GM19240 (cell line): ENCODE results near the gene ASRGL1.
A peak's percentile ranks its signal among the peaks of the same experiment; 100 is the strongest.
"Not testable (repeated sequence)": the region's sequence is repeated elsewhere in the genome, so short reads cannot be mapped to it uniquely, and the experiment has no call there.

ENCODE experiments used
- DNase-seq: peaks from one replicate; pipeline ENCODE4 v3.0.0; 2011; ENCODE audit warnings: low spot score; ENCODE audit not compliant: insufficient read length

ASRGL1 gene

GRCh38 chr11:62352355-62353336 is 15.4 kb downstream of the ASRGL1 start:
- peak; percentile 22 for DNase-seq

- DNase-seq: no peak
Measured at GRCh38 chr11:62353841-62354240, 16.6 kb downstream of the ASRGL1 start.

DNA sequence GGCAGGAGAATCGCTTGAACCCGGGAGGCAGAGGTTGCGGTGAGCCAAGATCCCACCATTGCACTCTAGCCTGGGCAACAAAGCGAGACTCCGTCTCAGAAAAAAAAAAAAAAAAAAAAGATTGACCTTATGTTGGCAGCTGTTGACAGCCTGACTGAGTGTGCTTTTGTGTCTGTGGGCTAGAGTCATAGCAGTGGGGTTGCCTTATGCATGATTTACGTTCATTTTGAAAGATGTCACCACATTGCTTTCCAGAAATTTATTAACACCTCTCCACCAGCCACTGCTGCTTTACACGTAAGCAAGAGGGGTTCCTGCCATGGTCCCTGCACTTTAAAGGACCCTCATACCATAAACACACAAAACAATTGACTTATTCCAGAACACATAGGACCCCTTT is 21.0 kb downstream of the ASRGL1 start:
- DNase-seq: no peak

DNA sequence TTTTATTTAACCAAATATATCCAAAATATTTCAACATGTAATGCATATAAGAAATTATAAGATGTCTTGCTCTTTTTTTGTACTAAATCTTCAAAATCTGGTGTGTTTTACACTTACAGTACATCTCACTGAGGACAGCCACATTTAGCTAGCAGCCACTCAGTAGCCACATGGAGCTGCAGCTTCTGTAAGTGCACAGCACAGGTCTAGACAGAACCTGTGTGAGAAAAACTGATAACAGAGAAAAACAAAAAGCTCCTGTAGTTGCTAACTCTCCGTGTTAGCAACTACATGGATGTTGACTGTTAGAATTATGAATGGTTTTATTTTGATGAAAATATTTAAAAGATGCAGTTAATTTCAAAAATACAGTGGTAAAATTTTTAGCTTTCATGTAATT is 22.2 kb downstream of the ASRGL1 start:
- DNase-seq: no peak

- DNase-seq: no peak
Measured at GRCh38 chr11:62360685-62361084, 23.4 kb downstream of the ASRGL1 start.

DNA sequence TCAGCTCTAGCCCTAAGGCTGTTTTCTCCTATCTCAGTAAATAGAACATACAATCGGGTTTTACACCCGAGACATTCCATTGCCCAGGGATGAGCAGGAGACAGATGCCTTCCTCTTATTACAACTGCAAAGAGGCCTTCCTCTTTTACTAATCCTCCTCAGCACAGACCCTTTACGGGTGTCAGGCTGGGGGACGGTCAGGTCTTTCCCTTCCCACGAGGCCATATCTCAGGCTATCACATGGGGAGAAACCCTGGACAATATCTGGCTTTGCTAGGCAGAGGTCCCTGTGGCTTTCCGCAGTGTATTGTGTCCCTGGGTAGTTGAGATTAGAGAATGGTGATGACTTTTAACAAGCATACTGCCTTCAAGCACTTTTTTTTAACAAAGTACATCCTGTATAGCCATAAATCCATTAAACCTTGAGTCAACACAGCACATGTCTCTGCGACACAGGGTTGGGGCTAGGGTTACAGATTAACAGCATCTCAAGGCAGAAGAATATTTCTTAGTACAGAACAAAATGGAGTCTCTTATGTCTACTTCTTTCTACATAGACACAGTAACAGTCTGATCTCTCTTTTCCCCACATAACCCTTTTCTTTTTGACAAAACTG is 31.7 kb downstream of the ASRGL1 start:
- DNase-seq: not testable (repeated sequence)

- DNase-seq: no peak
Measured at GRCh38 chr11:62370743-62371440, 33.6 kb downstream of the ASRGL1 start.

DNA sequence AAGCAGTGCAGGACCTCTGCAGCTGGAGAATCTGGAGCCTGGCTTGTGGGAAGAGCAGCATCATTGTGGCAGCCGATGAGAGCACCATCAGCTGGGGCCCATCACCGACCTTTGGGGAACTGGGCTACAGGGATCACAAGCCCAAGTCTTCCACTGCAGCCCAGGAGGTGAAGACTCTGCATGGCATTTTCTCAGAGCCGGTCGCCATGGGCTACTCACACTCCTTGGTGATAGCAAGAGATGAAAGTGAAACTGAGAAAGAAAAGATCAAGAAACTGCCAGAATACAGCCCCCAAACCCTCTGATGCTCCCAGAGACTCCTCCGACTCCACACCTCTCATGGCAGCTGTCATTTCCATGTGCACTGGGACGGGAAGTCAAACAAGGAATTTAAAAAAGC is 35.6 kb downstream of the ASRGL1 start:
- no peak for DNase-seq

- no peak for DNase-seq
Measured at GRCh38 chr11:62373464-62374119, 36.3 kb downstream of the ASRGL1 start.

GRCh38 chr11:62374801-62375200 is 37.6 kb downstream of the ASRGL1 start:
- no peak for DNase-seq

GRCh38 chr11:62378459-62379063 is 41.3 kb downstream of the ASRGL1 start:
- not testable (repeated sequence) for DNase-seq

GRCh38 chr11:62379586-62379985 is 42.3 kb downstream of the ASRGL1 start:
- not testable (repeated sequence) for DNase-seq

- not testable (repeated sequence) for DNase-seq
Measured at GRCh38 chr11:62380821-62381245, 43.6 kb downstream of the ASRGL1 start.

DNA sequence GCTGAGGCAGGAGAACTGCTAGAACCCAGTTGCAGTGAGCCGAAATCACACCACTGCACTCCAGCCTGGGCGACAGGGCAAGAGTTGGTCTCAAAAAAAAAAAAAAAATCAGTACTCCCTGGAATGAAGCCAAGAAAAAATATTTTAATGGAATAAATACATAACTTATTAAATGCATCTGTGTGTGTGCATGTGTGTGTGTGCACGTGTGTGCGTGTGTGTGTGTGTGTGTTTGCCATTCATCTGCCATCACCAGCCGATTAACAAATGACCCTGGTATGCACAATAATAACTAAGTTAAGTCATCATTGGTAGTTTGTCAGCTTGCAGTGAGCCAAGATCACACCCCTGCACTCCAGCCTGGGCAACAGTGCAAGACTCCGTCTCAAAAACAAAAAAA is 46.6 kb downstream of the ASRGL1 start:
- no peak for DNase-seq

DNA sequence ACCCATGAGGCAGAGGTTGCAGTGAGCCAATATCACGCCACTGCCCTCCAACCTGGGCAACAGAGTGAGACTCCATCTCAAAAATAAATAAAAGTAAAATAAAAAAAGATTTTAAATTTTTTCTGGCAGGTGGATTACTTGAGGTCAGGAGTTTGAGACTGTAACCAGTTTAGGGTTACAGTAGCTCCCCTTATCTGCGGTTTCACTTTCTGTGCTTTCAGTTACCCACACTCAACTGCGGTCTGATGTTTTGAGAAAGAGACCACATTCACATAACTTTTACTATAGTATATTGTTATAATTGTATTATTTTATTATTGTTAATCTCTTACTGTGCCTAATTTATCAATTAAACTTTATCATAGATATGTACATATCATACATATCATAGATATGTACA is 48.8 kb downstream of the ASRGL1 start:
- not testable (repeated sequence) for DNase-seq

- DNase-seq: no peak
Measured at GRCh38 chr11:62387381-62387780, 50.1 kb downstream of the ASRGL1 start.

DNA sequence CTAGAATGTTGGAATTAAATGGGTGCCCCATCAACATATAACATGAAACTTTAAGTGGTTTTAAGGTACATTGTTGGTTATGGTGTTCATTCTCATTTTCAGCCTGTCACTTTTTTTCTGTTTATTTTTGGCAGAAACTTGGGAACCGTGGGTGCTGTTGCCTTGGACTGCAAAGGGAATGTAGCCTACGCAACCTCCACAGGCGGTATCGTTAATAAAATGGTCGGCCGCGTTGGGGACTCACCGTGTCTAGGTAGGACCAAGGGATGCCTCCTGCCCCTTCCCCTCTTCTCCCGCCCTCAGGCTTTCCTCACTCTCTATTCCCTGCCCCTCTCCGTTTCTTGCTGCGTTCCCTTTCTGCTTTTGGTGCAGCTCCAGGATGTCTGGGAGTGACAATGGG is 51.8 kb downstream of the ASRGL1 start:
- no peak for DNase-seq

- DNase-seq: no peak
Measured at GRCh38 chr11:62390237-62390636, 53.0 kb downstream of the ASRGL1 start.

DNA sequence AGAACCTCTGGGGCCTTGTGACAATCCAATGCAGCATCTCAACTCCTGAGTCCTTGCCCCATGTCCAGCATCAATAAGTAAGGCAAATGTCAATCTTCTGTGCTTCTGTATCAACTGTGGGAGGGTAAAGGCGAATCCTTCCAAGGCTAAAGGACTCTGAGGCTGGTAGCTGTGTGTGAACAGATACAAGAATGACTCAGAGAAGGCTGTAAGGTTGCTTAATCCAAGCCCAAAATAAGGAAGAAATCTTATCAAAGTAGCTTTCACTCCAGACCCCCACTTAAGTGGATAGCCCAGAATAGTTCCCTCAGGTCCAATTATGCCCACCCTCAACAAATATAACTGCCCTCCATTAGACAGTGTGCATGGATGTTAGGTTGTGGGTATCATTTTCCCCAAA is 53.5 kb downstream of the ASRGL1 start:
- DNase-seq: no peak

- DNase-seq: no peak
Measured at GRCh38 chr11:62391642-62392425, 54.6 kb downstream of the ASRGL1 start.
